HEK293 (cell line): ENCODE results near the gene PRKAB2.

Experiments used
- CTCF ChIP-seq: fragments of 450-650 bp; formaldehyde crosslinking; IDR thresholded peaks from 2 replicates; pipeline ENCODE4 v1.5.1; 2016; ENCODE audit warnings: missing biosample characterization, missing genetic modification characterization
- MEIS1 ChIP-seq: sonication (generic); formaldehyde crosslinking; IDR thresholded peaks from 2 replicates; pipeline ENCODE4 v1.8.1; 2022; ENCODE audit warnings: missing genetic modification reagents, mild to moderate bottlenecking, borderline replicate concordance
- MZF1 ChIP-seq: fragments of 450-650 bp; formaldehyde crosslinking; IDR thresholded peaks from 2 replicates; pipeline ENCODE4 v1.5.1; 2017; ENCODE audit warnings: missing biosample characterization, missing genetic modification characterization, borderline replicate concordance
- PBX3 ChIP-seq: sonication (generic); formaldehyde crosslinking; IDR thresholded peaks from 2 replicates; pipeline ENCODE4 v1.8.1; 2022; ENCODE audit warnings: mild to moderate bottlenecking, moderate library complexity, missing genetic modification reagents
- ZEB2 ChIP-seq: fragments of 450-650 bp; formaldehyde crosslinking; IDR thresholded peaks from 2 replicates; pipeline ENCODE4 v1.5.1; 2016; ENCODE audit warnings: missing biosample characterization, missing genetic modification characterization
- ZNF274 ChIP-seq, 2 experiments: fragments of 200-500 bp in 1 of 2; fragments of 450-650 bp in 1 of 2; sonication (Bioruptor generic) in 1 of 2; formaldehyde crosslinking in 1 of 2; IDR thresholded peaks; 2 replicates each; pipeline versions ENCODE4 v1.5.1 to v1.6.1; 2014 to 2016; ENCODE audit warnings: borderline replicate concordance in 1 of 2, inconsistent platforms in 1 of 2, low read length in 1 of 2, missing biosample characterization in 1 of 2, missing genetic modification characterization in 1 of 2
- ZNF571 ChIP-seq: fragments of 450-650 bp; formaldehyde crosslinking; IDR thresholded peaks from 2 replicates; pipeline ENCODE4 v1.5.0; 2017; ENCODE audit warnings: missing biosample characterization, missing genetic modification characterization
- ZNF658 ChIP-seq: fragments of 450-650 bp; formaldehyde crosslinking; IDR thresholded peaks from 2 replicates; pipeline ENCODE4; 2016; ENCODE audit warnings: missing biosample characterization, missing genetic modification characterization

DNA sequence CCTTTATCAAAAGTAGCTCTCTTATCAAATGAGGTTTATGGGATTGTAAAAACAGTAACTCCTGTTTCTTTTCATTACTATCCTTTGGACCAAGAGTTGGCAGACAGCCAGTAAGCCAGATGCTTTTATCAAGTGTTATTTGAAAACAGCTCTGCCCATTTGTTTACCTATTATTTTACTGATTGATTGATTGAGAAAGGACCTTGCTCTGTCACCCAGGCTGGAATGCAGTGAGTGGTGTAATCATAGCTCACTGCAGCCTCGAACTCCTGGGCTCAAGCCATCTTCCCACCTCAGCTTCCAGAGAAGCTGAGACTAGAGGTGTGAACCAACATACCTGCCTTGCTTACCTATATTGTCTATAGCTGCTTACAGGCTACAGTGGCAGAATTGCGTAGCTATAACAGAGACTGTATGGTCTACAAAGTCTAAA lies 3.6 kb downstream of the PRKAB2 start:
- no peak for TF ChIP-seq CTCF (tag by site-specific recombination)
- TF ChIP-seq ZNF571 (tag by site-specific recombination) = no peak
- no peak for TF ChIP-seq ZNF274 (IDR thresholded peaks at IDR 0.05; ENCODE audit: low read length)
- no peak for TF ChIP-seq ZNF274 (tag by site-specific recombination; IDR thresholded peaks at IDR 0.05; ENCODE audit: borderline replicate concordance)
- no peak for TF ChIP-seq MEIS1 (CRISPR knock-in tag)
- TF ChIP-seq PBX3 (CRISPR knock-in tag) = no peak
- TF ChIP-seq MZF1 = no peak
- no peak for TF ChIP-seq ZEB2 (tag by site-specific recombination)
- no peak for TF ChIP-seq ZNF658 (tag by site-specific recombination)
